ENCODE data around the gene CLASP2.

DNA sequence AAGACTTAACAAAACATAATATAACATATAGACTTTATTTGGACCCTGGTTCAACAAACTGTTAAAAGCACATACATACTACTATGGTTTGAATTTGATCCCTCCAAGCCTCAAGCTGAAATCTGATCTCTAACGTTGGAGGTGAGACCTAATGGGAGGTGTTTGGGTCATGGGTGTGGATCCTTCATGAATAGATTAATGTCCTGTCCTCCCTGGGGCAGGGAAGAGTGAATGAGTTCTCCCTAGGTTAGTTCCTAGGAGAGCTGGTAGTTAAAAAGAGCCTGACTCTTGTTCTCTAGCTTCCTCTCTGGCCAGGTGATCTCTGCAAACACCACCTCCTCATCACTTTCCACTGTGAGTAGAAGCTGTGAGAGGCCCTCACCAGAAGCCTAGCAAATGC lies 36.4 kb downstream of the CLASP2 start:
- no peak for TF ChIP-seq EZH2 (IDR thresholded peaks at IDR 0.05; ENCODE audit: insufficient read depth, low read length)
- TF ChIP-seq, protein P1, sequence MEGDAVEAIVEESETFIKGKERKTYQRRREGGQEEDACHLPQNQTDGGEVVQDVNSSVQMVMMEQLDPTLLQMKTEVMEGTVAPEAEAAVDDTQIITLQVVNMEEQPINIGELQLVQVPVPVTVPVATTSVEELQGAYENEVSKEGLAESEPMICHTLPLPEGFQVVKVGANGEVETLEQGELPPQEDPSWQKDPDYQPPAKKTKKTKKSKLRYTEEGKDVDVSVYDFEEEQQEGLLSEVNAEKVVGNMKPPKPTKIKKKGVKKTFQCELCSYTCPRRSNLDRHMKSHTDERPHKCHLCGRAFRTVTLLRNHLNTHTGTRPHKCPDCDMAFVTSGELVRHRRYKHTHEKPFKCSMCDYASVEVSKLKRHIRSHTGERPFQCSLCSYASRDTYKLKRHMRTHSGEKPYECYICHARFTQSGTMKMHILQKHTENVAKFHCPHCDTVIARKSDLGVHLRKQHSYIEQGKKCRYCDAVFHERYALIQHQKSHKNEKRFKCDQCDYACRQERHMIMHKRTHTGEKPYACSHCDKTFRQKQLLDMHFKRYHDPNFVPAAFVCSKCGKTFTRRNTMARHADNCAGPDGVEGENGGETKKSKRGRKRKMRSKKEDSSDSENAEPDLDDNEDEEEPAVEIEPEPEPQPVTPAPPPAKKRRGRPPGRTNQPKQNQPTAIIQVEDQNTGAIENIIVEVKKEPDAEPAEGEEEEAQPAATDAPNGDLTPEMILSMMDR (IDR thresholded peaks at IDR 0.05; ENCODE audit: insufficient read depth, low read depth, low read length), result no peak
